Stimulated activated CD4-positive, alpha-beta T cell treated with anti-CD3 and anti-CD28 coated beads, Interleukin-1b, Interleukin-23, amount 100 ng/mL, for 4 hours (primary cell): ENCODE results near the gene FNDC7.
"Not testable (repeated sequence)": the region's sequence is repeated elsewhere in the genome, so short reads cannot be mapped to it uniquely, and the experiment has no call there.

Experiments
- DNase-seq, 2 donors: peaks; one replicate each; pipeline ENCODE4 v3.0.0-alpha.2; 2020; ENCODE audit warnings: low read depth in 2 of 2

The FNDC7 gene

DNA sequence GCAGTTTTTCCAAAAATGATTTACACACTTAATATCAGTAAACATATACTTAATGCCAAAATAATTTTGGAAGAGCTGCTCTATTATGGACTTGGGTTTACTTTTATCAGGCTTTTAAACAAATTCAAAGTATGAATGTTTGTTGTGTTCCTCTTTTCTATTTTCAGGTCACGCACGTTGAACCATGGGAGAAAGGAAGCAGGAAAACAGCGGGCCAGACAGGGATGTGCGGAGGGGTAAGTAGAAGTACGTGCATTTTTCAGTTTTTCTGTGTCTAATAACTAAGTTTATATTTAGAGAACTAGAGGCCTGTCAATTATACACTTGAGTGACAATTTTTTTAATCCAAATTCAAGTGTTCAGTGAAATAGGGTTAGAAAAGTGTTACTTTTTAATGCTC lies 17.2 kb upstream of the FNDC7 start:
- no peak for DNase-seq

GRCh38 chr1:108699375-108700332 lies 13.1 kb upstream of the FNDC7 start:
- no peak for DNase-seq

- DNase-seq = no peak
Measured at GRCh38 chr1:108701176-108701849, 11.4 kb upstream of the FNDC7 start.

DNA sequence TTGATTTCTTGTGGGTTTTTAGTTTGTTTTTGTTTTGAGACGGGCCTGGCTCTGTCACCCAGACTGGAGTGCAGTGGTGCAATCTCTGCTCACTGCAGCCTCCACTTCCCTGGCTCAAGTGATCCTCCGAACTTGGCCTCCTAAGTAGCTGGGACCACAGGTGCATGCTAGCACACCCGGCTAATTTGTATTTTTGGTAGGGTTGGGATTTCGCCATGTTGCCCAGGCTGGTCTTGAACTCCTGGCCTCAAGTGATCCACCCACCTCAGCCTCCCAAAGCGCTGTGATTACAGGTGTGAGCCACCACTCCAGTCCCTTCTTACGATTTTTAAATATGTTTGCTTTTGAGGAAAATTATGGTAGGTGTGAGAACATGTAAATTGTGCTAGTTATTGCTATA lies 10.6 kb upstream of the FNDC7 start:
- DNase-seq = not testable (repeated sequence)

GRCh38 chr1:108703939-108704338 lies 8.8 kb upstream of the FNDC7 start:
- DNase-seq = no peak

- no peak for DNase-seq
Measured at GRCh38 chr1:108704496-108704895, 8.2 kb upstream of the FNDC7 start.

- no peak for DNase-seq
Measured at GRCh38 chr1:108706643-108707042, 6.1 kb upstream of the FNDC7 start.

DNA sequence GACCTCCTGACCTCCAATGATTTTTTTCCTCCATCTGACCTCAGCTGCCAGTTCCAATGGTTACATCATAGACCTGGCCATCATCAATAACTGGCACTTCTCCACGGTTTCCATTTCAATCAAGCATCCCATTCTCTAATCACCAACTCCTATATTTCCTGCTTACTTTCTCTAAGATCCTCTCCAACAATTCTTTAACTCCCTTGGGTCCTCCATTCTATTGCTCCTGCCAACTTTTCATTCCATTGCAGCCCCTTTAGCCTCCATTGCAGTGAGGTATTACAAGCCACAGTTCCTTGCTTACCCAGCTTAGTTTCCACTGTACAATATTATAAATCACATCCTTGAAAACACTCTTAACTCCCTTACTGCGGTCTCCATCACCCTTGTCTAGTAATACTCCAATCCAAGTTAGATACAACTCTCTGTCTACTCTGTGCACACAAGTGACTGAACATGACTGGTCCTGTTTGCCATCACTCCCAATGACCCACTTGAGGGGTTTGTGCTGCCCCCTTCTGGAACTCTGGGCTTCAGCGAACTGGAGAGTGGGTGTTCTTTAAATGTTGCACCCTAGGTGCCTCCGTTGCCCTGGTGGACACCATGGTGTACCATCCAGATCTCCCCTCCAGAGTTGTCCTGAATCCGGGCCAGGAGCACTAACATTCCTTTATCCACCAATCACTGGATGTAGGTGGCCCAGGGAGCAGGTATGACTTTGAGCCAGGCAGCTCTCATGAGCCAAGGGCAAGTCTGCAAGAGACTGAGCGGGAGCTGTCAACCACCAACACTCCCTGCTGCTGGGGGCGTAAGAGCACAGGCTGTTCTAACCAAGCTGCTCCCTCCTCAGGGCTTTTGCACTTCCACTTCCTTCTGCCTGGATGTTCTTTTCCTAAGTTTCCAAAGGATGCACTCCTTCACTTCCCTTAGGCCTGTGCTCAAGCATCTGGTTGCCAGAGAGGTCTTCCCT lies 3.7 kb upstream of the FNDC7 start:
- peak; percentile 34 to 38 for DNase-seq

DNA sequence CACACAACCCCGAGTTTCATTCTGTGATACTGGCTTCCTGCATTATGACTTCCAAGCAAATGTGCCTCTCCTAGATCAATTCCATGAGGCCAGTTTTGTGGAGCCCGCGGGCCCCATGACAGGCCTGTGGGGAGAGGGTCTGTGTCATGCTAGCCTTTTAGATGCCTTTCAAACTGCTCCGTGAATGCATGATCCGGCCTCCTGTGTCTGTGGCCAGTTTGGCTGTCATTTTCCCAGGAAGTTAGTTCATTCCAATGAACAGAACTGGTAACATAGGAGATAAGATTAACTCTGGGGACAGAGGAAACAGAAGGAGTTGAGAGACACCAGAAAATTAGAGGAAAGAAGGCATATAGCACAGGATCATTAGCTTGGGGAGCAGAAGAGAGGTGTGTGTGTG lies 3.2 kb downstream of the FNDC7 start:
- no peak for DNase-seq

DNA sequence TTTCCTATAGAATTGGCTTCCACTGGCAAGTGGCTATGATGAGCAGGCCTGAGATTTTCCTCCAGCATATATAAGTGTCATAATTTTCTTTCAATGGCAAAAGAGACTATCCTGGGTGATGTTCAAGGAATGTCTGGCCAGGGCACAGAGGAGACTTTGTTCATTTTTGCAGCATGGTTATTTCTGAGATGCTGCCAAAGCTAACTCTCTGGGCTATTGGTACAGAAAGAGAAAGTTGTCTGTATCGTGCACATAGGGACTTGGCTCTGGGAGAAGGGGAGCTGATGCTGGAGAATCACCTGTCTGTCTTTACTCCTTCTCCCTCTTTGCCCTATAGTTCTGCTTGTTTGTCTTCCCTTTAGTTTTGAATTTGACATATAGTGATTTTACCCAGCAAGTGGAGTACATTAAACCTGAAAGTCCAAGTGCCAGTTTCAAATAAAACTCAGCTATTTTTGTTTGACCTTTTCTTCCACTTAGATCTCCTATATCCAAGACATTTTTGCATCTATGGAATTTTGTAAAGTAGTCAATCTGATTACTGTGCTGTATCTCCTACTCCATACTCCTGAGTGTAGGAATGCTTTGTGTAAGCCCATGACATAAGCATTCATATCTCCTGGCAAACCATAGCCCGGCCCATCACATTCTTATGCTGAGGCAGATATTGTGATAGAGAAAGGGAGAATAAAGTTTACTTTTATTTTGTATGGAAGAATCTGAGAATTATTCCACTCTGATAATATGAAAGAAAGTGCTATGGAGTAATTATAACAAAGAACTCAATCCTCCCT lies 3.9 kb downstream of the FNDC7 start:
- DNase-seq = no peak

DNA sequence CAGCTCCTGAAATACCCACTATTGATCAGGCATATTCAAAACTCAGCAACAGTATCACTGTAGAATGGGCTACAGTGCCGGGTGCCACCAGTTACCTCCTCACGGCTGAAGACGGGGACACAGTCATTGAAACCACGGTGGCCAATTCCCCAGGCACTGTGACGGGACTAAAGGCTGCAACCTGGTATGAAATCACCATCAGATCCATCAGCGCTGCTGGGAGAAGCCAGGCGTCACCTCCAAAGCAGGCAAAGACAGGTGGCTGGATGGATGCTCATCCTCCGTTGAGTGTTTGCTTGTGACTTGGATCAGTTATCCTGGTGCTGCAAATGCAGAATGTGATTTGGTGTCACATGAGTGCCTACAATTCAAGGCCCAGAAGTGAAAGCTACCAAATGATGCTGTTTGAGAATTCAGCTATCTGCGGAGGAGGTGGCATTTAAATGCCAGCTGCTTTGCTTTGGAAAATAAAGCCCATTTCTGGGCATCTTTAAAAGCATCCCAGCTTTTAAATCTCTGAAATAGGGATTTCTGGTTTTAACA lies 5.1 kb downstream of the FNDC7 start:
- no peak for DNase-seq

- DNase-seq = no peak
Measured at GRCh38 chr1:108718927-108719655, 6.4 kb downstream of the FNDC7 start.

DNA sequence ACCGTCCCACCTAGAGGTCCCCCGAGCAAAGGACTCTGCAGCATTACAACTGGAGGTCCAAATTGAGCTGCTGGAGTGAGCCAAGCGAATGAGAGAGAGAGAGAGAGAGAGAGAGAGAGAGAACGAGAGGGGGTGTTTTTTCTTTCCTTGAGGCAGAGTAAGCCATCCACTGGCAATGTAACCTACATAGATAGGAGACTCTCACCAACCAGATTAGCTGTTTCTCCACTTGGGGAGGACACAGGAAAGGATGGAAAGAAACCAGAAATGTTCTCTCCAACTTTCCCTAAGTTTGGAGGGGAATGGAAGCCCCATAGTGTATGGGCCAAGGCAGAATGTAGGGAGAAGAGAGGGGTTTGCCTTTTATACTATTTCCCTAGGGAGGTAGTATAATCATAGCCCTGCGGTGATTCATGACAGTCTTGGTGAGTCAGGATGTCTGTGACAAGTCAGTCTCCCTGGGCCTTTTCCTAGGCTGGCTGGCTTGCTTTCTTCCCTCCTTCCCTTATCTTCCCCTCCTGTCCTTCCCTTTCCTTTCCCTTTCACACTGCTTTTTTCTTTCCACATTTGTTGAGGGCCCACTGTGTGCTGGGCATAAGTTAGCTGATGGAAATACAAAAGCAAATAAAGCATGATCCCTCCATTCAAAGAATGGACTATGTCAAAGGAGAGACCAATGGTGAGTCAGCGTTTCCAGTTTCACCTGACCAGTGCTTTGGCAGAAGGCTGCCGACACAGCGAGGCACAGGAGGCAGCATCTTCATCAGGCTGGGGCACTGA lies 7.1 kb downstream of the FNDC7 start:
- no peak for DNase-seq

GRCh38 chr1:108722292-108722691 lies 9.6 kb downstream of the FNDC7 start:
- DNase-seq = no peak

- DNase-seq = no peak
Measured at GRCh38 chr1:108725906-108726305, 13.2 kb downstream of the FNDC7 start.

- DNase-seq = no peak
Measured at GRCh38 chr1:108728327-108728923, 15.7 kb downstream of the FNDC7 start.

GRCh38 chr1:108729481-108729880 lies 16.8 kb downstream of the FNDC7 start:
- no peak for DNase-seq

DNA sequence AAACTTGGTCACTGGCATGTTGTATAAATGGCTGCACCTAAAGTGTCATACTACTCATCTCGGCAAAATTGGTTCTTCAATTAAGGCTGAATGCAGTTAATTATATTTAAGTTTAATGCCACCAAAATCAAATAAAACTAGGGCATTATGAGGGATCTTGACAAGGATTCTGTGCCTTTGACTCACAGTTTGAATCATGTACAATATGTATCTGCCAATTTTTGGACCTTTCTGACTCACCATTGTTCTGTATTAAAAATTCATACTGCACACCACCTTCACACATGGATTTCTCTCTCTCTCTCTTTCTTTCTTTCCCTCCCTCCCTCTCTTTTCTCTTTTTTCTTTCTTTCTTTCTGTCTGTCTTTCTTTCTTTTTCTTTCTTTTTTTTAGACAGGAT lies 19.7 kb downstream of the FNDC7 start:
- no peak for DNase-seq
